Suppressor macrophage treated with lipopolysaccharide for 1 hour (primary cell): Measurements from ENCODE around the gene OR2A5.
A peak's percentile ranks its signal among the peaks of the same experiment; 100 is the strongest.
"Not testable (repeated sequence)": the region's sequence is repeated elsewhere in the genome, so short reads cannot be mapped to it uniquely, and the experiment has no call there.

Experiments
- DNase-seq, 3 donors: peaks; one replicate each; pipeline ENCODE4 v3.0.0-alpha.2; 2020 to 2022

Gene OR2A5

DNA sequence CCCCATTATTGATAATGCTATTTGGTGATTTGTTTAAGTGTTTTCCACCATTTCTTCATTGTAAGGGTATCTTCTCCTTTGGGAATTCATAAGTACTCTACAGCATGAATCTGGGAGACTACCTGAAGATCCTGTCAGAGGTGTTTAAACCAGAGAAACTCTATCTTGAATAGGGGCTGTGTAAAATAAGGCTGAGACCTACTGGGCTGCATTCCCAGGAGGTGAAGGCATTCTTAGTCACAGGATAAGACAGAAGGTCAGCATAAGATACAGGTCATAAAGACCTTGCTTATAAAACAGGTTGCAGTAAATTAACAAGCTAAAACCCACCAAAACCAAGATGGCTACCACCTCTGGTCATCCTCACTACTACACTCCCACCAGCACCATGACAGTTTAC, 13.4 kb upstream of the OR2A5 start:
- DNase-seq: no peak

GRCh38 chr7:144036302-144036885, 12.4 kb upstream of the OR2A5 start:
- DNase-seq: no peak

DNA sequence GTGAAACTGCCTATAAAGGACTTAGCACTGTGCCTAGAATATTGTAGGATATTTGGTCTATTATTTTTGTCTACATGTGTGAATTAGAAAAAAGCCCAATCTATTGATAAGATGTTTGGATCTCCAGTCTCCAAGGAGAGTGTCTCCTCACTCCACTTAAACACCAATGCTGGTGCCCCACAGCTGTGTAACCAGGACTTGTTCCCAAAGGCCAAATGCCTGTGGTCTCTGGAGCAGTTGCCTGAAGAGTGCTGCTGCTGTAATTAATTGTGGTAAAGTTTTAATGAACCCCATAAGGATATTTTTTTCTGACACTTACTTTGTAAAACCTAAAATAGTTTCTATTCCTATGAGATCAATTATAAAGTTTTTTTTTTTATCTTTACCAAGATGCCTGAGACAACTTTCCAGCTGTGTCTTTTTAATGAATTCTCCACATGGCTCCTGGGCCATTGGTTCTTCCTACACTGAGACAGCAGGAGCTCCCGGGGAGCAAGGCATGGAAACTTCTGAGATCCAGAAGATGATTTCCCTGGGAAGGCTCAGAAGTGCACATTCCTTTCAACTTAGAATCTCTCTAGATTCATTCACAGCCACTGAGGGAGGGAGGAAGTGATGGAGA, 11.2 kb upstream of the OR2A5 start:
- DNase-seq: no peak

GRCh38 chr7:144038887-144039286, 9.9 kb upstream of the OR2A5 start:
- DNase-seq: no peak

- DNase-seq: no peak
Observed at GRCh38 chr7:144049491-144049890, 743 bp downstream of the OR2A5 start.

GRCh38 chr7:144050093-144050492, 1.3 kb downstream of the OR2A5 start:
- no peak for DNase-seq

GRCh38 chr7:144050884-144051283, 2.1 kb downstream of the OR2A5 start:
- not testable (repeated sequence) for DNase-seq

- no peak for DNase-seq
Observed at GRCh38 chr7:144057954-144058353, 9.2 kb downstream of the OR2A5 start.

DNA sequence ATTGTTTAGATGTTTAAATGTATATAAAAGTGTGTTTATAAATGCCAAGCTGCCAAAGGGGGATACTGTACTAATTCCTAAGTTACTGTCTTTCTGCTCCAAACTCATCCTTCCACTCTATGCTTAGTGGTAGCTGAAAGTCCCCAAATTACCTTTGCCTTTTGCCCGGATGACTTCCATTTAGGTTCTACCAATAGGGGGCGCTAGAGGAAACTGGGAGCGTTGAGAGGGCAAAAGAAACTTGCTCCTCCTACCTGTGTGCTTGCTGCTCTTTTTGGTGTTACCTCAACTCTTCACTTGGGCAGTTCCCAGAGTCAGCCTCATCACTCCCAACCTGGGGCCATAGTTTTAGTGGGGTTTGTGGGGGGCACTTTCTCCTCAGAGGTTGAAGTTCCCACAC, 15.0 kb downstream of the OR2A5 start:
- DNase-seq: peak in 2 of 3 donors; percentile 9 to 21

- DNase-seq: no peak
Observed at GRCh38 chr7:144069511-144069910, 20.8 kb downstream of the OR2A5 start, which contains the start of gene OR2A25. Gene OR2A25, plus strand, starts transcription at chr7:144069811. Its CDS starts 4,409 bp downstream, at chr7:144074220.

DNA sequence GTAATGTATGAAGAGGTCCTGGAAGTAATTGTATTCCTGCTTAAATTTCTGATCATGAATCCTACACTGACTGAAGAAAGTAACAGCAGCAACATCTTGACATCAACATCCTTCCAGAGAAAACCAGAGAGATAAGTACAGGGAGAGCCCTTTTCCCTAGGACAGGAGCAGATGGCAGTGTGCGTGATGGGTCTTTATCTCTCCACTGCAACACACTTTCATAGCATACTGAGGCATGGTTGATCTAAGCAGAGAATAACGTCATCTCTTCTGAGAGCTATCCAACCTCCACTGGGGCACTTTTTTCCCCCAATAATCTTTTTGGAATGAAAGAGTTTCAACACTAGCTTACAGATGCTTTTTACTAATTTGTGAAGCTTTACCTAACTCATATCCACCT, 21.2 kb downstream of the OR2A5 start:
- DNase-seq: no peak

- no peak for DNase-seq
Observed at GRCh38 chr7:144074374-144074773, 25.6 kb downstream of the OR2A5 start.

DNA sequence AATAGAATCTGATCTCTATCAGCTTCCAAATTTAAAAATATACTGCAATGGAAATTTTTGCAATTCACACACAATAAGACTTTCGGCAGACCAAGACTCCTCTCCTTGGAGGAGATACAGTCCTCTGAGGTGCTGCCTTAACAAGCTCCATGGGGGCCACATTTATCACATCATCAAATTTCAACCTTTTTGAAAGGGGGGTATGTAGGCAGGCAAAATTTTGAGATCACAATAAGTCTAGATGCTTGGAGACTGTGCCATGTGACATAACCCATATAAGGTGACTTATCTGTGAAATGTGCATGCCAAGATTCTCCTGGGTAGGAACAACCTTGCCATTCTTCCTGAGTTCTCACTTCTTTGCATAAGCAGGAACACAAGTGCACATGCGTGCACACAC, 37.2 kb downstream of the OR2A5 start, which contains the start of gene OR2A12:
Gene OR2A12, plus strand, starts transcription at position 301 of the 400 bp plus-strand sequence. CDS start 8,830 bp downstream, outside the sequence.
- DNase-seq: no peak

DNA sequence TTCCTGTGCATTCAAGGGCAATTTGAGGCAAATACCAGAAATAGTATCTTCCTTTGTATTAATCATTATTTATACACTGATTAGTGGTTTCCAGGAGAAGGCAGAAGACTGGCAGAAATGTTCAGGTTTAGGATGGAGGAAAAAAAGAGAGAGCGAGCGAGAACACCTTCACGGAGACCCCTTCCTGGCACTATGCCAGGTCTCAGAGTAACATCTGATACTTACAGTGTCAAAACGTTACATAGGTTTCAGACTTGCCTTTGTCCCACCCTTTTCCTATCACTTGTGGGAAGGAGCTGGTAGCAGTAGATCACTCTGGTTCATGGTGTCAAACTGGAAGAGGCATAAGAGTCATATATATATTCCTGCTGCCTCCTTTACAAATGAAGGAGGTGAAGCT, 38.0 kb downstream of the OR2A5 start:
- no peak for DNase-seq

DNA sequence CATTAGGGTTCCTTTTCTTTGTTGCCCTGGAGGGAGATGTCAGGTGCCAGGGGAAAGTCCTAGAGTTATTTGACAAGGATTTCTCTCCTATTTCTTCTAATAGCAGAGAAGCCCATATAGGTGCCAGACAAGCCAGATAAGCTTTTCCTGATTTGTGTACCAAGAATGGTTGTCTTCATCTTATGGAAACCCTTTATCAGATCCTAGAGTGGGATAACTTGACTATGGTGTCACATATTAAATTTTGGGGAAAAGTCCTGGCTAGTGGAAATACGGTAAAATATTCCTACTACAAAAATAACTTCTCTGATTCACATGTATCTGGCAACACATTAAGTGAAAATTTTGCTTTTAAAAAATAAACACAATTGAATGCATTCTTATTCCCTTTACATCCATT, 38.5 kb downstream of the OR2A5 start:
- DNase-seq: no peak

- DNase-seq: no peak
Observed at GRCh38 chr7:144090667-144091066, 41.9 kb downstream of the OR2A5 start.

DNA sequence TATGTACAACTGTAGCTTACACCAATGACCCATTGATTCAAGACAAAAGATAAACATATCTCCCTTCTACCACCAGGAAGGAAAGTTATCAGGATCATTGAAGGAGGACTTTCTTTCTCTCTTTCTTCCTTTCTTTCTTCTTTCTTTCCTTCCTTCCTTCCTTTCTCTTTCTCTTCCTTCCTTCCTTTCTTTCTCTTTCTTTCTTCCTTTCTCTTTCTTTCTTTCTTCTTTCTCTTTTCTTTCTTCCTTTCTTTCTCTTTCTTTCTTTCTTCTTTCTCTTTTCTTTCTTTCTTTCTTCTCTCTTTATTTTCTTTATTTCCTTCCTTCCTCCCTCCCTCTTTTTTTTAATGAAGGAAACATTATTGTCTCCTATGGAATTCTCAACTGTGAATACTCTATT, 50.0 kb downstream of the OR2A5 start:
- no peak for DNase-seq

DNA sequence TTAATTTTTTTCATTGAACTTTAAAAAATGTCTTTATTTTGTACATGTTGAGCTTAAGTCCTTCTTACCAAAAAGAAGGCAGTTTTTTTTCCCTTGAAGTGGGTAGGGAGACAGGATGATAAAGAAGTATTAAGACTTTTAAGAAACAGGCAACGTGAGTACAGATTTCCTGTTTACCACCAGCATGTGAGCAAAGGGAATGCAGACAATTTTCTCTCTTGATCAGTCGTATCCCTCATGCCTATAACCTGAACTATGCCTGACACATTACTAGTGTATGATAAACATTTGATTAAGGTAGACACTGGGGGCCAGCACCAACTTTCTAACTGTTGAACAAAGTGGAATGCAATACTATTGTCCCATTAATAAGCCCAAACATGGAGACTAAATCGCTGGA, 51.9 kb downstream of the OR2A5 start:
- no peak for DNase-seq

- no peak for DNase-seq
Observed at GRCh38 chr7:144102041-144102440, 53.3 kb downstream of the OR2A5 start.

GRCh38 chr7:144105211-144105610, 56.5 kb downstream of the OR2A5 start:
- DNase-seq: no peak
